Suppressor macrophage treated with lipopolysaccharide for 1 hour (primary cell): ENCODE results near the gene GAREM1.
"Not testable (repeated sequence)": the region's sequence is repeated elsewhere in the genome, so short reads cannot be mapped to it uniquely, and the experiment has no call there.

Experiments used
- DNase-seq, 3 donors: peaks; one replicate each; pipeline ENCODE4 v3.0.0-alpha.2; 2020 to 2022

The GAREM1 gene

GRCh38 chr18:32251466-32251865 is 219.2 kb downstream of the GAREM1 start:
- DNase-seq, result no peak

DNA sequence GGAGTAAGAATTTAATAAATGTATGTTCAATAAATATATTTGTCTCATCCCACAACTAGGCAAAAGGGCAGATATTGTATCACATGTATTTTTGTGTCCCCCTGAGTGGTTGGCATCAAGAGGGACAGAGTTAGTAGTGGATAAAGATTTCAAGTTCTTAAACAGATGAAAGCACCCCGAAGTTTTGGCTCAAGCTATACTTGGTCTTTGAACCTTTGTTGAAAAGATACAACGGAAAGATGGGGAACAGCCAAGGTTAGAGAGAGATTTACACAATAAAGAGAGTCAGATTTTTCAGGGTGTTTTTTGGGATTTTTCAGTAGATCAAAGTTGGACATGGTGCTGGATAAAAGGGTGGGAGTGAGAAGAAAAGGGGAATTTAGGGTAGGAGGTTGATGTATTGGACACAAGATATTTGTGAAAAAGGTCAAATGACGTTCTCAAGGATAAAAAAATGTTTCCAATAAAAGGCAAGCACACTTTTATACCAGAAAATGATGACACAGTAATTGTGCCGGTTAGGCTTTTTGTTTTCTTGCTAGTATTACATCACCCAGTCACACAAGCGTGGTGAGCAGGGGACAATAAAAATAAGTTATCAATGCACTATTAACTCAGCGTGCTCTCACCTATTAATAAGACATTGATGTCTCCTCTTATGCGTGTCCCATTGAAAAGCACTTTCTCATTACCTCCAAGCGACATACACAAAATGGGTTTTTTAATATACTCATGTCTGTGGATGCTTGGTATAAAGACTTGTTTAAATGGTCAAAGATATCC is 221.3 kb downstream of the GAREM1 start:
- DNase-seq, result no peak

DNA sequence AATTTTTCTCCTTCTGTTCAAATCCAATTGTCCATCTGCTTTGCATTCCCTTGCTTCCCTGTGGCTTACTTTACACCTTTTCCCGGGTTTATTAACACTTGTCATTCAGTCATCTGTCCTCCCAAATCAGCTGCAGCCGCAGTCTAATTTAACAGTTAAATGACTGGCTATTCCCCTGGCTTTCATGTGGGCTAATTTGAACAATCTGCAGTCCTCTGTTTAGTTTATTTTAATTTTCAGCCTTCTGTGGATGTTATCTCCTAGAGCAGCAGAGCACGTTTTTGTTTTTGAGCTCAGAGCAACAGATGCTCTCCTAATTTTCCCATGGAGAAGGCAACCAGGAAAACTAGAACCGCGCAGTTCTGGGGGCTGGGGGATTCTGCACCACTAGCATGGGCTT is 225.8 kb downstream of the GAREM1 start:
- DNase-seq, result no peak

- no peak for DNase-seq
These were observed 227.3 kb downstream of the GAREM1 start for GRCh38 chr18:32243358-32243757.

- DNase-seq, result no peak
These were observed 228.3 kb downstream of the GAREM1 start for GRCh38 chr18:32242395-32242794.

GRCh38 chr18:32238635-32239268 is 231.9 kb downstream of the GAREM1 start:
- no peak for DNase-seq

DNA sequence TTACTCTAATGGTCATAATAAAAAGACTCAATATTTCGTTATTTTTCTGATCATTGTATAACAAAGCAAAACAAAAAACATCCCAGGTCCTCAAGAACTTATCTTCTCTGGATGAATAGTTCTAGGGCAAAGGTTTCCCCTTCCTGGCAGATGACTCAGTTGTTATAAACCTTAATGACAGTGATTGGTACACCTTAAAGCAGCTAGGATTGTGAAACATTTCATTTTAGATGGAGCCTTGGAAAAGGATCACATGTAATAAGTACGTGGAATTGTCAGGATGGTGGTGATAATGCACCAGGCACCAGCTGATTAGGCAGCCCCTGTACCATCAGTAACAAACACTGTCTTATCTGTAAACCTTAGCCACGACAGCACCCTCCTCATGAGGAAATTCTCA is 233.6 kb downstream of the GAREM1 start:
- DNase-seq, result no peak

DNA sequence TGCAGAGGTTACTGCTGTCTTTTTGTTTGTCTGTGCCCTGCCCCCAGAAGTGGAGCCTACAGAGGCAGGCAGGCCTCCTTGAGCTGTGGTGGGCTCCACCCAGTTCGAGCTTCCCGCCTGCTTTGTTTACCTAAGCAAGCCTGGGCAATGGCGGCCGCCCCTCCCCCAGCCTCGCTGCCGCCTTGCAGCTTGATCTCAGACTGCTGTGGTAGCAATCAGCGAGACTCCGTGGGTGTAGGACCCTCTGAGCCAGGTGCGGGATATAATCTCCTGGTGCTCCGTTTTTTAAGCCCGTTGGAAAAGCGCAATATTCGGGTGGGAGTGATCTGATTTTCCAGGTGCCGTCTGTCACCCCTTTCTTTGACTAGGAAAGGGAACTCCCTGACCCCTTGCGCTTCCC is 237.3 kb downstream of the GAREM1 start:
- not testable (repeated sequence) for DNase-seq

GRCh38 chr18:32219431-32220018 is 251.2 kb downstream of the GAREM1 start:
- DNase-seq, result no peak

GRCh38 chr18:32216390-32216789 is 254.3 kb downstream of the GAREM1 start:
- DNase-seq, result no peak

- DNase-seq, result no peak
These were observed 257.0 kb downstream of the GAREM1 start for GRCh38 chr18:32213693-32214092.
